ENCODE results near the gene RNF180. TPM values are rescaled to one million over a fixed set of nuclear protein-coding genes. Genes with fewer than 3 reads are reported as not detected.

Gene RNF180, protein sequence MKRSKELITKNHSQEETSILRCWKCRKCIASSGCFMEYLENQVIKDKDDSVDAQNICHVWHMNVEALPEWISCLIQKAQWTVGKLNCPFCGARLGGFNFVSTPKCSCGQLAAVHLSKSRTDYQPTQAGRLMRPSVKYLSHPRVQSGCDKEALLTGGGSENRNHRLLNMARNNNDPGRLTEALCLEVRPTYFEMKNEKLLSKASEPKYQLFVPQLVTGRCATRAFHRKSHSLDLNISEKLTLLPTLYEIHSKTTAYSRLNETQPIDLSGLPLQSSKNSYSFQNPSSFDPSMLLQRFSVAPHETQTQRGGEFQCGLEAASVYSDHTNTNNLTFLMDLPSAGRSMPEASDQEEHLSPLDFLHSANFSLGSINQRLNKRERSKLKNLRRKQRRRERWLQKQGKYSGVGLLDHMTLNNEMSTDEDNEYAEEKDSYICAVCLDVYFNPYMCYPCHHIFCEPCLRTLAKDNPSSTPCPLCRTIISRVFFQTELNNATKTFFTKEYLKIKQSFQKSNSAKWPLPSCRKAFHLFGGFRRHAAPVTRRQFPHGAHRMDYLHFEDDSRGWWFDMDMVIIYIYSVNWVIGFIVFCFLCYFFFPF
- total RNA-seq, result 3.7 and 6.4 TPM in 2 replicates

DNA sequence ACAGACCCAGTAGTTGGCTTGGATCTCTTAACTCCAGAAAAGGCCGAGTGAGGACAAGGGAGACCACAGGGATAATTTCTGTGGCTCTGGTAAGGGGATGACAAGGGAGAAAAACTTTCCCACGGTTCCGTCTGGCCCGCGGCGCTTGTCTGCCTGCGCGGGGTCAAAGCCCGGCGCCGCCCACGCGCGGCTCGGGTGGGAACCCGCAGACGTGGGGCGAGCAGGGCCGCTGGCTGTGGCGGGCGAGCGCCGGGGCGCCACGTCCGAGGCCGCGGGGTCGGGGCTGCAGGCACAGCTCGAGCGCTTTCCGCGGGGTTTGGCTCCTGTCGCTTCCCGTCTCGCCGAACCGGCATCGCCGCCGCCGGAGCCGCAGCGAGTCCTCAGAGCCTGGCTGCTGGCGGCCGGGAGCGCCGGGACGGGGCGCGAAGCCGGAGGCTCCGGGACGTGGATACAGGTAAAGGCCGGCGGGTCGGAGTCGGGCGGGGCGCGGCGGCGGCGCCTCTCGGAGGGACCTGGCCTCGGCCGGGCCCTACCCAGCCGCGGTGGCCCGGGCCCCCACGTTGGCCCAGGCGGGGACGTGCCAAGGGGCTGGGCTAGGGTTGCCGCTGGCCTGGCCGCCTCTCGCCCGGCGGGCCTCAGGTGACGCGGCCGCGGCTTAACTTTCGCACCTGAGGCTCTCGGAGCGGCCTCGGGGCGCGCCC lies at the start of gene RNF180:
TSS of gene RNF180 (plus strand) at position 344 of the 701 bp plus-strand sequence. CDS start 34,965 bp downstream, outside the sequence.

Other genes starting within 250 kb of the RNF180 start
- 0.09 TPM in 1 of 2 replicates, not detected in the other for gene HTR1A, start 203.4 kb upstream of the RNF180 start, total RNA-seq

Data from endothelial cell of coronary artery (primary cell).